Thyroid gland (tissue), 4 donors: Measurements from ENCODE around the gene KREMEN1.

Experiments
- CTCF ChIP-seq, 6 experiments: fragments of 200-600 bp in 3 of 6; fragments of 450-650 bp in 3 of 6; sonication (generic) in 3 of 6; IDR thresholded peaks; one replicate each; pipeline ENCODE4 v1.5.1; 2016 to 2019; ENCODE audit warnings: antibody characterized with exemption in 6 of 6, mild to moderate bottlenecking in 2 of 6, inconsistent platforms in 1 of 6, moderate library complexity in 1 of 6
- POLR2A ChIP-seq, 2 donors: fragments of 450-650 bp; IDR thresholded peaks; one replicate each; pipeline ENCODE4 v1.6.1; 2017; ENCODE audit warnings: antibody characterized with exemption in 2 of 2, mild to moderate bottlenecking in 2 of 2, moderate library complexity in 1 of 2

GRCh38 chr22:29139965-29140782, 67.3 kb downstream of the KREMEN1 start:
- TF ChIP-seq CTCF (IDR thresholded peaks at IDR 0.05) (no peak), POLR2A (IDR thresholded peaks at IDR 0.05) (no peak)
